ENCODE measurements around the gene MAN1A1. TPM values are rescaled to one million over a fixed set of nuclear protein-coding genes. Genes with fewer than 3 reads are reported as not detected.

Gene MAN1A1
- total RNA-seq, 1 experiment from 2014 or later, result 13.3 TPM

DNA sequence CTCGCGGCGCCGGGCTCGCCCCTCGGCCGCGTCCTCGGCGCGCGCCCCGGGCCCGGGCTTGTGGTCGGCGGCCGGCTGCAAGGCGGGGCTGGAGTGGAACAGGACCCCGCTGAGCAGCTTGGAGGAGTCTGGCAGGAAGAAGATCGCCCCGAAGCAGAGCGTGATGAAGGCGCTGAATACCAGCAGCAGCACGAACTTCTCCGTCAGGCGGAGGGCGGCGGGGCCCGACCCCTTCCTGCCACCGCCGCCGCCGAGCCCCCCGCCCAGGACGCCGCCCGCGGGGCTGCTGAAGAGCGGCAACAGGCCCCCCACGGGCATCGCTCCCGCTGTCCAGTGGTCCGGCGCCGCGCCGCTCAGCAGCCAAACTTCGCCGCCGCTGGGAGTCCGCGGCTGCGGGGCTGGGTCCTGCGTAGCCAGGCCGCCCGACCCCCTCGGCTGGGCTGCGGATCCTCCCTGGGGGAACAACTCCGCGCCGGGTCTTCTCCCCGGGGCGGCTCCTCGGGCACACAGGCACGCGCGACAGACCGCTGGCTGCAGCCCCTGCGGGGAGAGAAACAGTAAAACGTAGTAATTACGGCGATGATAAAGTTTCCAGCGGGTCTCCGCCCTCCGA is 707 bp downstream of the MAN1A1 start:
- H3K27me3 Mint-ChIP-seq (ENCODE audit: unreplicated experiment), result no peaks in the 10 kb centered on the region

DNA sequence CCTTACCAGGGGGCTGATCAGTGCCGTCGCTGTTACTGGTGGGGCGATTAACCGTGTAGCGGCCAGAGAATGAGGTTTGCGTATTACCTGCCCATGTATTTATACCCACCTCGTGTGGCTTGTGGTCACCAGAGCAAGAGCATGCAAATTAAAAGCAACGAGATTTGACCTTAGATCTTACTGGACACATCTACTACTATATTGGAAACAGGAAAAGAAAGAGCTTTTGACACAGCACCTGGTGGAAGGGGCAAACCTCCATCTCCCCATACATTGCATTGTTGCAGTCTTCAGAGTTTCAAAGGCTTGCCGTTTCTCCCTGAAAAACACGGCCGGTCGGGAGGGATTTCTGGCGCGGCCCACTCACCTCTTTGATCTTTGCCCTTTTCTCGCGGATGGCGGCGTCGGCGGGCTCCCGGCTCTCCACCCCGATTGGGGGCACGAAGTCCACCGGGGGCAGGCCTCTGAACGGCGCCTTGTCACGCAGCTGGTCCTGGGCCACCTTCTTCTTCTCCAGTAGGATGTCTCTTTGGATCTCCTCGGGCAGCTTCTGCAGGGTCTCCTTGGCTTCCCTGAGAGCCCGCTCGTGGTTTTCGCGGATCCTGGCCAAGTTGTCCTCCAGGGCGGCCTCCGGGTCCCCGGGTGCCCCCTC is 1.3 kb downstream of the MAN1A1 start:
- Mint-ChIP-seq H3K4me1 (ENCODE audit: low read depth, unreplicated experiment) (peaks cover 24% of the 10 kb centered on the region), H3K4me3 (ENCODE audit: low read depth, unreplicated experiment) (peak overlapping the region; percentile 77), H3K27me3 (ENCODE audit: unreplicated experiment) (no peaks in the 10 kb centered on the region), H3K27ac (ENCODE audit: unreplicated experiment) (peak overlapping the region; percentile 49), H3K36me3 (ENCODE audit: insufficient read depth, unreplicated experiment) (peaks cover 30% of the 10 kb centered on the region), H3K9me3 (ENCODE audit: low read depth, unreplicated experiment) (no peaks in the 10 kb centered on the region)
- TF ChIP-seq, protein P1, sequence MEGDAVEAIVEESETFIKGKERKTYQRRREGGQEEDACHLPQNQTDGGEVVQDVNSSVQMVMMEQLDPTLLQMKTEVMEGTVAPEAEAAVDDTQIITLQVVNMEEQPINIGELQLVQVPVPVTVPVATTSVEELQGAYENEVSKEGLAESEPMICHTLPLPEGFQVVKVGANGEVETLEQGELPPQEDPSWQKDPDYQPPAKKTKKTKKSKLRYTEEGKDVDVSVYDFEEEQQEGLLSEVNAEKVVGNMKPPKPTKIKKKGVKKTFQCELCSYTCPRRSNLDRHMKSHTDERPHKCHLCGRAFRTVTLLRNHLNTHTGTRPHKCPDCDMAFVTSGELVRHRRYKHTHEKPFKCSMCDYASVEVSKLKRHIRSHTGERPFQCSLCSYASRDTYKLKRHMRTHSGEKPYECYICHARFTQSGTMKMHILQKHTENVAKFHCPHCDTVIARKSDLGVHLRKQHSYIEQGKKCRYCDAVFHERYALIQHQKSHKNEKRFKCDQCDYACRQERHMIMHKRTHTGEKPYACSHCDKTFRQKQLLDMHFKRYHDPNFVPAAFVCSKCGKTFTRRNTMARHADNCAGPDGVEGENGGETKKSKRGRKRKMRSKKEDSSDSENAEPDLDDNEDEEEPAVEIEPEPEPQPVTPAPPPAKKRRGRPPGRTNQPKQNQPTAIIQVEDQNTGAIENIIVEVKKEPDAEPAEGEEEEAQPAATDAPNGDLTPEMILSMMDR (IDR thresholded peaks at IDR 0.05; ENCODE audit: unreplicated experiment), result no peak
- intact Hi-C loops (cut with micrococcal nuclease; ENCODE audit: unreplicated experiment), result no loop called here
- peak; percentile 13 for DNase-seq
- BruUV-seq (replicated peaks), result no TSS peak
- CTCF ChIA-PET, result interaction anchor here (1.9 kb wide), 1 partner anchor 200 kb away, joined by 9 read pairs; no protein-coding TSS in a partner anchor

More for the DNA sequence above, 707 bp downstream of the MAN1A1 start:
- DNase-seq, result peak; percentile 13
- Mint-ChIP-seq H3K36me3 (ENCODE audit: insufficient read depth, unreplicated experiment) (peaks cover 30% of the 10 kb centered on the region), H3K27ac (ENCODE audit: unreplicated experiment) (peak overlapping the region; percentile 49), H3K4me1 (ENCODE audit: low read depth, unreplicated experiment) (peaks cover 24% of the 10 kb centered on the region), H3K4me3 (ENCODE audit: low read depth, unreplicated experiment) (peak overlapping the region; percentile 77), H3K9me3 (ENCODE audit: low read depth, unreplicated experiment) (no peaks in the 10 kb centered on the region)
- intact Hi-C loops (cut with micrococcal nuclease; ENCODE audit: unreplicated experiment), result no loop called here
- BruUV-seq (replicated peaks), result no TSS peak
- CTCF ChIA-PET, result no interaction called here
- TF ChIP-seq, protein P1 (IDR thresholded peaks at IDR 0.05; ENCODE audit: unreplicated experiment), result no peak

DNA sequence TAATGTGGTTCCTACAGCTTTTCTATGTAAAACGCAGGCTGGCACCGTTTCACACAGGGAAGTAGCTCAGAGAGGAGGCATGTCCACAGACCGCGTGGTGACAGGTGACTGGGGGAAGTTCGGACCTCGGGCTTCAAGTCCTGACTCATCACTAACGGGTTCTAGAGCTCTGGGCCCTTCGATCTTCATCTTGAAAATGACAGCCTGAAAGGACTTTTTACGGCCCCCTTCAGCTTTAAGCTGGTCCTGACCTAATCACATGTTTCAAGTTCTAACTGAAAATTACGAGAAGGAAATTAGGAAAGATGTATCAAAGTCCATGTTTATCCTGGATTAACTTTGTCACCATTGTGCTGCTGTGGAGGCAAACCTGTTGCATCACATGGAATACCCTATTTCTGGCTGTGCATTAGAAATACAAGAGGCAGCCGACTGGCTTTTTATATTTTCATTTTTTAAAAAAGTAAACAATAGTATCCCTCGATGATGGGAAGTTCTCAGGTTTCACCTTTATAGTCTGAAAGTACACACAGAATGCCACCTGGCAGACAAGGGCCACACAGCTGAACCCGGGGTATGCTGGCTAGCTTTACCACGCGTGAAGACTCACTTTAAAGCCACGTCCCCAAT is 2.0 kb downstream of the MAN1A1 start:
- CTCF ChIA-PET, result interaction anchor here (1.9 kb wide), 1 partner anchor 199 kb away, joined by 9 read pairs; no protein-coding TSS in a partner anchor
- H3K27me3 Mint-ChIP-seq (ENCODE audit: unreplicated experiment), result no peaks in the 10 kb centered on the region
- H3K4me1 Mint-ChIP-seq (ENCODE audit: low read depth, unreplicated experiment), result peaks cover 24% of the 10 kb centered on the region
- peaks cover 30% of the 10 kb centered on the region for H3K36me3 Mint-ChIP-seq (ENCODE audit: insufficient read depth, unreplicated experiment)
- H3K4me3 Mint-ChIP-seq (ENCODE audit: low read depth, unreplicated experiment), result peak overlapping the region; percentile 77
- no peaks in the 10 kb centered on the region for H3K9me3 Mint-ChIP-seq (ENCODE audit: low read depth, unreplicated experiment)
- intact Hi-C loops (cut with micrococcal nuclease; ENCODE audit: unreplicated experiment), result no loop called here
- TF ChIP-seq, protein P1 (IDR thresholded peaks at IDR 0.05; ENCODE audit: unreplicated experiment), result no peak
- TSS peak; percentile 33 for BruUV-seq (replicated peaks)
- H3K27ac Mint-ChIP-seq (ENCODE audit: unreplicated experiment), result no peak overlapping the region
- peak; percentile 36 for DNase-seq

DNA sequence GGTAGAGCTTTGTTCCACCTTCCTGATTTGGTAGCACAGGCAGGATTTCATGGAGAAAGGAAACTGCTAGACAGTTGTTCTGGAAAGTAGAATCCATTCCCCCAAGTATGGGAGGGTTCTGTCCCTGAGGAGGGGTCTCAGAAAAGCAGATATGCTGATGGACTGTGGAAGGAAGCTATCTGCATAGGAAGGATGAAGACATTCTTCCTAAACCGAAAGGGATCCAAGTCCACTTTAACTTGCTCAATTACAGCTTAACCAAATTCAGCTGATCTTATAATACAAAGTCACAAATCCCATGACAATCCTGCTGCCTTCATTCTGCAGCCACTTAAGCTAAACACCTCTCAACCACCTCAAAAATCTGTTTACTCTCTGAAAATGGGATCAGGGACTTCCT is 2.6 kb downstream of the MAN1A1 start:
- Mint-ChIP-seq H3K9me3 (ENCODE audit: low read depth, unreplicated experiment) (no peaks in the 10 kb centered on the region), H3K27me3 (ENCODE audit: unreplicated experiment) (no peaks in the 10 kb centered on the region), H3K4me1 (ENCODE audit: low read depth, unreplicated experiment) (peaks cover 24% of the 10 kb centered on the region), H3K27ac (ENCODE audit: unreplicated experiment) (no peak overlapping the region), H3K4me3 (ENCODE audit: low read depth, unreplicated experiment) (peak overlapping the region; percentile 77), H3K36me3 (ENCODE audit: insufficient read depth, unreplicated experiment) (peaks cover 30% of the 10 kb centered on the region)
- TF ChIP-seq, protein P1 (IDR thresholded peaks at IDR 0.05; ENCODE audit: unreplicated experiment), result no peak
- CTCF ChIA-PET, result interaction anchor here (1.9 kb wide), 1 partner anchor 199 kb away, joined by 9 read pairs; no protein-coding TSS in a partner anchor
- BruUV-seq (replicated peaks), result no TSS peak
- intact Hi-C loops (cut with micrococcal nuclease; ENCODE audit: unreplicated experiment), result no loop called here
- no peak for DNase-seq
